Measurements from ENCODE around the gene EGFLAM. TPM values are rescaled to one million over a fixed set of nuclear protein-coding genes. Genes with fewer than 3 reads are reported as not detected.

EGFLAM gene
- total RNA-seq (10 to 100 TPM; 13.5 to 14.4 TPM), polyA plus RNA-seq (10 to 100 TPM in 1 of 2 donors, 1 to 10 TPM in 1; 4.6 to 15.8 TPM)
- long read RNA-seq, donor 1, transcript EGFLAM-205 (6 exons, 1,299 nt), result major isoform, 85 of 101 reads
- long read RNA-seq, donor 1, partial matches to known transcripts, result 5 of 101 reads
- long read RNA-seq, donor 1, other reads (novel, unspliced or antisense), result 10 of 101 reads
- long read RNA-seq, donor 2, full-length matches to known transcripts, result 2 of 7 reads
- long read RNA-seq, donor 2, partial matches to known transcripts, result 3 of 7 reads
- long read RNA-seq, donor 2, other reads (novel, unspliced or antisense), result 2 of 7 reads

DNA sequence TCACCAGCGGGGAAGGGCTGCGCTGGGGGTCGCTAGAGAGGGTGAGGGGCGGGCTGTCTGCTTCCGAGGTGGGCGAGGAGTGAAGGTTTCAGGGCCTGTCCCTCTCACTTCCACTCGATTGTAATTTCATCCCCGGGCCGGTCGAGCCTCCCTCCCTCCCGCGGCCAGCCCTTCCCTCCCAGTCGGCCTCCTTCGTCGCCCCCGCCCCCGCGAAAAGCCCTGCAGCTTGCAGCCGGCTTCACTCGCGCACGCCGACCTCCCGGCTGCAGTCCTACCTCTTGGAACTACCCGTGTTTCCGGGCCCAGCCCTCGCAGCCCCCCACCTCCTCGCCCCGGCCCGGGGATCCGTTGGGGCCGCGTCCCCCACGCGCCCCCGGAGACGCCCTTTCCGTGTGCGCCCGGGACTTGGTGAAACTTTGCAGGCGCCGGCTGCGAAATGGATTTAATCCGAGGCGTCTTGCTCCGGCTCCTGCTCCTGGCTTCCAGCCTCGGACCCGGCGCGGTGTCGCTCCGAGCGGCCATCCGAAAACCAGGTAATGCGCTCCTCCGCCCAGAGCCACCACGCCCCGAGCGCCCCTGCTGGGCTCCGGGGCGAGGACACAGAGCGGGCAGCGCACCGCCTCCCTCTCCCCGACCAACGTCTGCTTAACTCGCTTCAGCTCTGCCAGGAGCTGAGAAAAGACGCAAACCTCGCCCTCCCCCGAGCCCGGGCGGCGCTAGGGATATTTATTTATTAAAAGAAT, at the start of gene EGFLAM:
Gene EGFLAM, plus strand, starts transcription at position 241 of the 743 bp plus-strand sequence. Its CDS starts 196 bp downstream, at position 437.
- Histone ChIP-seq H3K36me3 (ENCODE audit: control insufficient read depth in 1 of 2, insufficient read depth in 2 of 2, low read length in 1 of 2) (no peaks in the 10 kb centered on the region), H3K4me1 (ENCODE audit: control insufficient read depth in 1 of 2, insufficient read depth in 2 of 2, low read length in 2 of 2) (no peaks in the 10 kb centered on the region), H3K4me3 (ENCODE audit: low read length in 2 of 2) (peak within 1 kb of the TSS in 1 of 2 donors; percentile 43), H3K27ac (ENCODE audit: low read depth in 1 of 2, low read length in 2 of 2) (no peak within 1 kb of the TSS), H3K9me3 (ENCODE audit: control insufficient read depth, low read length) (peaks cover 1% of the 10 kb centered on the region), H3K27me3 (ENCODE audit: control insufficient read depth in 1 of 2, insufficient read depth in 2 of 2, low read length in 1 of 2) (peaks cover 0 to 4% of the 10 kb centered on the region in 2 donors)
- ATAC-seq (ENCODE audit: low FRiP score) (peak; percentile 64), DNase-seq (peak in 1 of 2 donors; percentile 77)
- intact Hi-C loops (cut with DNase I), result no loop called here
- WGBS, 2 donors, result 0 to 1% methylated on average over 68 to 73 of the region's 73 CpGs

DNA sequence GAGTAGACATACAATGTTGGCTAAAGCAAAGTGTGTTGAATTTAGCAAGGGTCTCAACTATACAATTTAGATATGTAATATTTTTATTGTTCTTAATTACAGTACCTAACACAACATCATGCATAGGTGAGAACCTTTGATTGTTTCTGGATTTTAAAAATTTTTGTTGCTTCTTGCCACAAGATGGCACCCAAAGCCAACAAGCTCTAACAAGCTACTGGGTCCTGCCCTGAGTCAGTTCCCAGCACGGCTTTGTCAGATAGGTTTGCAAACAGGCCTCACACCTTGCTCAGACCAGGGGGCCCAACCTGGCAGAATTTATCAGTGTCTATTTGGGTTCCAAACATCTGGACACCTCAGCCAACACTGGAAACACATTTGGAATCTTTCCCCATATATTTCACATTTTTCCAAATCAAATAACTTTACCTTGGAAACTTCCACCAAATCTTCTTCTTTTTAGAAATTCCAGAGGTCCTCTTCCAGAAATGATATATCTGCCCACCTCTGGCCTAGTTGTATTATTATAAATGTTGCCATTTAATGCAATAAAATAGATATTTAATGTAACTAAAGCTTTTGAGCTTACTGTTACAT, 49.5 kb upstream of the EGFLAM start:
- DNase-seq, result no peak
- WGBS, 2 donors, result 21 to 24% methylated on average over 1 of the region's 1 CpG

DNA sequence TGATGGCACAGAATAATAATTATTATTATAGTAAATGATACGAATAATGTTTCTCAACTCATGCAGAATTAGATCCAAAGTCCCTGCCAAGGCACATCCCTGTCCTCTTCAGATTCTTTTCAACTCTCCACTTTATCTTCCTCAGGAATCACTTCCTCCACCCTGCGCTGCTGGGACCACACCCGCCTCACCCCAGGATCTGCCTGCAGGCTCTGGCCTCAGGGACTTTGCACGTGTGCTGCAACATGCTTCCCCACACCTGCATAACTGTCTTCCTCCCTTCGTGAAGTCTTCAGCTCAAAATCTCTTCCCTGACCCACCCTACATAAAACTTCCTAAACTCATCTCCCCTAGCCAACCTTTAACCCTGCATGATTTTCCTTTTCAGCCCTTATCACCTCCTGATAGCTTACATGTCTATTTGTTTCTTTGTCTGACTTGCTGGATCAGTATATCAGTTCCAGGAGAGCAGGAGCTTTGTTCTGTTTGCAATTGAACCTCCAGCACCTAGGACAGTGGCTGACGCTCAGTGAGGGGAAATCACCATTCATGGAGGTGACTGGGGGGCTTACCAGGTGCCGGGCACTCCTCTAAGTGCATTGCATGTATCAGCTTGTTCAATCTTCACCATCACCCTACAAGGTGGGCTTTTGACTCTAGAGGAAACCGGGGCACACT, 47.5 kb upstream of the EGFLAM start:
- no peak overlapping the region for H3K27ac ChIP-seq (ENCODE audit: low read depth in 1 of 2, low read length in 2 of 2)
- intact Hi-C loops (cut with DNase I), result no loop called here
- 70 to 76% methylated on average over 8 of the region's 8 CpGs for WGBS, 2 donors
- no peaks in the 10 kb centered on the region for H3K36me3 ChIP-seq (ENCODE audit: control insufficient read depth in 1 of 2, insufficient read depth in 2 of 2, low read length in 1 of 2)
- H3K27me3 ChIP-seq (ENCODE audit: control insufficient read depth in 1 of 2, insufficient read depth in 2 of 2, low read length in 1 of 2), result no peaks in the 10 kb centered on the region
- no peak for DNase-seq
- H3K9me3 ChIP-seq (ENCODE audit: control insufficient read depth, low read length), result no peaks in the 10 kb centered on the region
- no peak for ATAC-seq (ENCODE audit: low FRiP score)
- no peaks in the 10 kb centered on the region for H3K4me1 ChIP-seq (ENCODE audit: control insufficient read depth in 1 of 2, insufficient read depth in 2 of 2, low read length in 2 of 2)
- no peak overlapping the region for H3K4me3 ChIP-seq (ENCODE audit: low read length in 2 of 2)

More for the DNA sequence above, 49.5 kb upstream of the EGFLAM start:
- Histone ChIP-seq H3K27ac (ENCODE audit: low read depth in 1 of 2, low read length in 2 of 2) (no peak overlapping the region), H3K9me3 (ENCODE audit: control insufficient read depth, low read length) (no peaks in the 10 kb centered on the region), H3K27me3 (ENCODE audit: control insufficient read depth in 1 of 2, insufficient read depth in 2 of 2, low read length in 1 of 2) (no peaks in the 10 kb centered on the region), H3K4me3 (ENCODE audit: low read length in 2 of 2) (no peak overlapping the region), H3K4me1 (ENCODE audit: control insufficient read depth in 1 of 2, insufficient read depth in 2 of 2, low read length in 2 of 2) (no peaks in the 10 kb centered on the region), H3K36me3 (ENCODE audit: control insufficient read depth in 1 of 2, insufficient read depth in 2 of 2, low read length in 1 of 2) (no peaks in the 10 kb centered on the region)
- no peak for ATAC-seq (ENCODE audit: low FRiP score)
- intact Hi-C loops (cut with DNase I), result no loop called here

DNA sequence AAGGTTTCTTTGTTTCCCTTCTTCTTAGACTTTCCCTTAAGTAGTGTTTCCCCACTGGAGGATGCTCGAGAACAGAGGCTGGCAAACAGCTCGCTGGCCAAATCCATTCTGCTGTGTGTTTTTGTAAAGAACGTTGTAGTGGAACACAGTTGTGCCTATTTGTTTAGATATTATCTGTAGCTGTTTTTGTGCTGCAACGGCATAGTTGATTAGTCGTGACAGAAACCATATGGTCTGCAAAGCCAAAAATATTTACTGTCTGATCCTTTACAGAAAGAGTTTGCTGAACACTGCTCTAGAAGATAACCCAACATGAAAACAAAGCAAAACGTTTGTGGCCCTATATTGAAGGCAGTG, 47.0 kb upstream of the EGFLAM start:
- DNase-seq (no peak), ATAC-seq (ENCODE audit: low FRiP score) (no peak)
- no peaks in the 10 kb centered on the region for H3K9me3 ChIP-seq (ENCODE audit: control insufficient read depth, low read length)
- 41 to 54% methylated on average over 6 of the region's 6 CpGs for WGBS, 2 donors
- H3K27ac ChIP-seq (ENCODE audit: low read depth in 1 of 2, low read length in 2 of 2), result no peak overlapping the region
- no peaks in the 10 kb centered on the region for H3K4me1 ChIP-seq (ENCODE audit: control insufficient read depth in 1 of 2, insufficient read depth in 2 of 2, low read length in 2 of 2)
- intact Hi-C loops (cut with DNase I), result no loop called here
- H3K4me3 ChIP-seq (ENCODE audit: low read length in 2 of 2), result no peak overlapping the region
- H3K36me3 ChIP-seq (ENCODE audit: control insufficient read depth in 1 of 2, insufficient read depth in 2 of 2, low read length in 1 of 2), result no peaks in the 10 kb centered on the region
- H3K27me3 ChIP-seq (ENCODE audit: control insufficient read depth in 1 of 2, insufficient read depth in 2 of 2, low read length in 1 of 2), result no peaks in the 10 kb centered on the region

DNA sequence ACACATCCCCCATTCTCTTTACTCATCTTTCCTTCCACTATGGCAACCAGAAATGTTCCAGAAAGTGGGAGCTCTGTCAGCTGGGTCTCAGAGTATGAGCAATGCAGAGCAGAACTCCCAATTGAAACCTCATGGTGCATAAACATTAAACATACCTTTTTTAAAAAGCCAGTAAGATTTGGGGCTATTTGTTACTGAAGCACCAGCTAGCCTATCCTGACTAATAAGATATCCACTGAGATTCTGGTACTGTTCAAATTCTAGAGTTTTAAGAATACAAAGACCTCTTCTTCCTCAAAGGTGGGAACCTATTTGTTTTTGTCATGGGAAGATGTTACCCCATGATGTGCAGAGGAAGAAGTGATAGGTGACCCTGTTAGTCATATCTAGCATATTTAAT, 46.1 kb upstream of the EGFLAM start:
- Histone ChIP-seq H3K9me3 (ENCODE audit: control insufficient read depth, low read length) (no peaks in the 10 kb centered on the region), H3K4me3 (ENCODE audit: low read length in 2 of 2) (no peak overlapping the region), H3K4me1 (ENCODE audit: control insufficient read depth in 1 of 2, insufficient read depth in 2 of 2, low read length in 2 of 2) (no peaks in the 10 kb centered on the region), H3K27ac (ENCODE audit: low read depth in 1 of 2, low read length in 2 of 2) (no peak overlapping the region), H3K27me3 (ENCODE audit: control insufficient read depth in 1 of 2, insufficient read depth in 2 of 2, low read length in 1 of 2) (no peaks in the 10 kb centered on the region), H3K36me3 (ENCODE audit: control insufficient read depth in 1 of 2, insufficient read depth in 2 of 2, low read length in 1 of 2) (no peaks in the 10 kb centered on the region)
- ATAC-seq (ENCODE audit: low FRiP score) (no peak), DNase-seq (no peak)
- intact Hi-C loops (cut with DNase I), result no loop called here

DNA sequence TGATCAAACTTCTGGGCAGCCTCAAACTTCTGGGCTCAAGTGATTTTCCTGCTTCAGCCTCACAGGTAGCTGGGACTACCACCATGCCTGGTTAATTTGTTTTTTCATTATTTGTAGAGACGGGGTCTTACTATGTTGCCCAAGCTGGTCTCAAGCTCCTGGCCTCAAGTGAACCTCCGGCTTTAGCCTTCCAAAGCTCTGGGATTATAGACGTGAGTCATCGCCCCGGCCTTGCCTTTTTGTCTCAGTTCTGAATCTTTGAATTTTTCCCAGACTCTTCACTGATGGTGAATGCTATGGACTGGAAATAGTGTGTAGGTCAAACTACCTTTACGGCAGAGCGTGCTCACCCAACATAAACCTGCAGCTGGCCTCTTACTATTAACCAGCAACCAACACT, 32.3 kb upstream of the EGFLAM start:
- Histone ChIP-seq H3K9me3 (ENCODE audit: control insufficient read depth, low read length) (no peaks in the 10 kb centered on the region), H3K27me3 (ENCODE audit: control insufficient read depth in 1 of 2, insufficient read depth in 2 of 2, low read length in 1 of 2) (peaks cover 0 to 1% of the 10 kb centered on the region in 2 donors), H3K36me3 (ENCODE audit: control insufficient read depth in 1 of 2, insufficient read depth in 2 of 2, low read length in 1 of 2) (no peaks in the 10 kb centered on the region), H3K4me1 (ENCODE audit: control insufficient read depth in 1 of 2, insufficient read depth in 2 of 2, low read length in 2 of 2) (no peaks in the 10 kb centered on the region), H3K4me3 (ENCODE audit: low read length in 2 of 2) (no peak overlapping the region), H3K27ac (ENCODE audit: low read depth in 1 of 2, low read length in 2 of 2) (no peak overlapping the region)
- intact Hi-C loops (cut with DNase I), result no loop called here
- no peak for DNase-seq
- ATAC-seq (ENCODE audit: low FRiP score), result no peak
- 88 to 90% methylated on average over 7 of the region's 7 CpGs for WGBS, 2 donors

DNA sequence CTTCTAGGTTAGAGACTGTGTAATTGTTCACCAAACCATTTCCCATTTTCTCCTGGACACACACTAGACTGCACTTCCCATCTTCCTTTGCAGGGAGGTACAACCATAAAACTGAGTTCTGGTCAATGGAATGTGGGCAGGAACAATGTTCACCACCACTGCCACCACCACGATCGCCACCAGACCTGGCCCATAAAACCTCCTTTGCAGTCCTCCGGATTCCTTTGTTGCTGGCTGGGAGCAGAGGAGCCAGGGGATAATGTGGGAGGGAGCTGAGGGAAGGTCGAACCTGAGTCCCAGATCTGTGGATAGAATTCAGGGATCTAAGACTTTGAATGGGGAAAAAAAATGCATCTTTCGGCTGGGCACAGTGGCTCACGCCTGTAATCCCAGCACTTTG, 29.4 kb upstream of the EGFLAM start:
- H3K27me3 ChIP-seq (ENCODE audit: control insufficient read depth in 1 of 2, insufficient read depth in 2 of 2, low read length in 1 of 2), result peaks cover 0 to 1% of the 10 kb centered on the region in 2 donors
- no peak for DNase-seq
- H3K9me3 ChIP-seq (ENCODE audit: control insufficient read depth, low read length), result no peaks in the 10 kb centered on the region
- 77 to 81% methylated on average over 6 of the region's 6 CpGs for WGBS, 2 donors
- no peak overlapping the region for H3K4me3 ChIP-seq (ENCODE audit: low read length in 2 of 2)
- no peaks in the 10 kb centered on the region for H3K36me3 ChIP-seq (ENCODE audit: control insufficient read depth in 1 of 2, insufficient read depth in 2 of 2, low read length in 1 of 2)
- no peak for ATAC-seq (ENCODE audit: low FRiP score)
- intact Hi-C loops (cut with DNase I), result no loop called here
- H3K4me1 ChIP-seq (ENCODE audit: control insufficient read depth in 1 of 2, insufficient read depth in 2 of 2, low read length in 2 of 2), result no peaks in the 10 kb centered on the region
- no peak overlapping the region for H3K27ac ChIP-seq (ENCODE audit: low read depth in 1 of 2, low read length in 2 of 2)

DNA sequence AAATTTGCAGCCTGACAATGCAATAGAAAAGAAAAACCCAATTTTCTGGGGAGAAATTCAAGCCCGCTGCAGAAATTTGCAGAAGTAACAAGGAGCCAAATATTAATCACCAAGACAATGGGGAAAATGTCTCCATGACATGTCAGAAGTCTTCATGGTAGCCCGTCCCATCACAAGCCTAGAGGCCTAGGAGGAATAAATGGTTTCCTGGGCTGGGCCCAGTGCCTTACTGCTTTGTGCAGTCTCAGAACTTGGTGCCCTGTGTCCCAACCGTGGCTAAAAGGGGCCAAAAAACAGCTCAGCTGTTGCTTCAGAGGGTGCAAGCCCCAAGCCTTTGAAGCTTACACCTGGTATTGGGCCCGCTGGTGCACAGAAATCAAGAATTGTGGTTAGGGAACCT, 23.6 kb upstream of the EGFLAM start:
- Histone ChIP-seq H3K27me3 (ENCODE audit: control insufficient read depth in 1 of 2, insufficient read depth in 2 of 2, low read length in 1 of 2) (peaks cover 0 to 1% of the 10 kb centered on the region in 2 donors), H3K9me3 (ENCODE audit: control insufficient read depth, low read length) (no peaks in the 10 kb centered on the region), H3K4me1 (ENCODE audit: control insufficient read depth in 1 of 2, insufficient read depth in 2 of 2, low read length in 2 of 2) (no peaks in the 10 kb centered on the region), H3K27ac (ENCODE audit: low read depth in 1 of 2, low read length in 2 of 2) (no peak overlapping the region), H3K36me3 (ENCODE audit: control insufficient read depth in 1 of 2, insufficient read depth in 2 of 2, low read length in 1 of 2) (no peaks in the 10 kb centered on the region), H3K4me3 (ENCODE audit: low read length in 2 of 2) (no peak overlapping the region)
- intact Hi-C loops (cut with DNase I), result no loop called here
- WGBS, 2 donors, result 77 to 85% methylated on average over 4 of the region's 4 CpGs
- no peak for ATAC-seq (ENCODE audit: low FRiP score)
- DNase-seq, result no peak
